Muscle layer of colon (tissue), 2 donors: Measurements from ENCODE around the gene TFEC.
"Not testable (repeated sequence)": the region's sequence is repeated elsewhere in the genome, so short reads cannot be mapped to it uniquely, and the experiment has no call there.

Experiments
- H3K27ac ChIP-seq: one replicate; pipeline ENCODE4 v1.7.0; 2013; ENCODE audit warnings: low read depth, mild to moderate bottlenecking, low read length, moderate library complexity
- H3K27me3 ChIP-seq, 2 donors: one replicate each; pipeline ENCODE4 v1.7.0; 2013; ENCODE audit warnings: low read length in 2 of 2, mild to moderate bottlenecking in 2 of 2; ENCODE audit not compliant: insufficient read depth in 2 of 2, control insufficient read depth in 1 of 2
- H3K36me3 ChIP-seq: one replicate; pipeline ENCODE4 v1.7.0; 2013; ENCODE audit warnings: mild to moderate bottlenecking, low read length; ENCODE audit not compliant: insufficient read depth
- H3K4me1 ChIP-seq: one replicate; pipeline ENCODE4 v1.7.0; 2013; ENCODE audit warnings: mild to moderate bottlenecking, low read length; ENCODE audit not compliant: insufficient read depth
- H3K4me3 ChIP-seq, 2 donors: one replicate each; pipeline ENCODE4 v1.7.0; 2013; ENCODE audit warnings: low read length in 2 of 2, low read depth in 1 of 2, mild to moderate bottlenecking in 1 of 2, moderate library complexity in 1 of 2
- H3K9ac ChIP-seq: one replicate; pipeline ENCODE4 v1.7.0; 2013; ENCODE audit warnings: low read length
- H3K9me3 ChIP-seq: one replicate; pipeline ENCODE4 v1.7.0; 2013; ENCODE audit warnings: mild to moderate bottlenecking, low read length
- donor health status: abdominal sarcoma.
- donor health status: Adenocarcinoma of cecum.

Gene TFEC, protein sequence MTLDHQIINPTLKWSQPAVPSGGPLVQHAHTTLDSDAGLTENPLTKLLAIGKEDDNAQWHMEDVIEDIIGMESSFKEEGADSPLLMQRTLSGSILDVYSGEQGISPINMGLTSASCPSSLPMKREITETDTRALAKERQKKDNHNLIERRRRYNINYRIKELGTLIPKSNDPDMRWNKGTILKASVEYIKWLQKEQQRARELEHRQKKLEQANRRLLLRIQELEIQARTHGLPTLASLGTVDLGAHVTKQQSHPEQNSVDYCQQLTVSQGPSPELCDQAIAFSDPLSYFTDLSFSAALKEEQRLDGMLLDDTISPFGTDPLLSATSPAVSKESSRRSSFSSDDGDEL

DNA sequence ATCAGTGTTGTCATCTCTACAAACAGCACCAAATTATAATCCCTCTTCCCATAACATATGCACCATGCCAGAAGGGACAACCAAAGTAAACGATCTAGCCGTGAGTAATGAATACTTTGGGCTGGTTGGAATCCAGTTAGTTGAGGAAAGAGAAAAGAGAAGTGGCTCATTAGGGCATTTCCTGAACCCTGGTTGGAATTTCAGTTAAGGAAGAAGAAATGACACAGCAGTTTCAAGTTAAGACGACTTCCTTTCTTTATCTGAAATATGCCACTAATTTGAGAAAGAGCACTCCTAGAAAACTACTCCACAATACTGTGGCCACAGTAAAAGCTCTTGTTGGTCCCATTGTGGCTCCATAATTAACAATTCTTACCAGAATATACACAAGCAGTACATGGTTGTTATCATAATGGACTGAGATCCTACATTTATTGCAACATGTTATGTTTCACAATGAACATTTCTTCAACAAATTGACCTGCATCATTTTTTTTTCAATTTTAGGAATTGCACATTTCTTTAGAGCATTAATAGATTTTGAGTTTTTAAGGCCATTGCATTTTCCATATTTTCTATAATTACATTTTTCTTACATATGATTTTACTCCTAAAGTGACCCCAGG is at the start of gene TFEC:
TSS of gene TFEC (minus strand) at position 113 of the 626 bp plus-strand sequence. CDS start 46,322 bp downstream, outside the sequence.
- no peaks in the 10 kb centered on the region for H3K27me3 ChIP-seq
- H3K4me3 ChIP-seq, result no peak within 1 kb of the TSS
- H3K9me3 ChIP-seq, result no peaks in the 10 kb centered on the region
- H3K4me1 ChIP-seq, result no peaks in the 10 kb centered on the region
- H3K36me3 ChIP-seq, result no peaks in the 10 kb centered on the region
- no peak within 1 kb of the TSS for H3K27ac ChIP-seq
- no peak within 1 kb of the TSS for H3K9ac ChIP-seq

DNA sequence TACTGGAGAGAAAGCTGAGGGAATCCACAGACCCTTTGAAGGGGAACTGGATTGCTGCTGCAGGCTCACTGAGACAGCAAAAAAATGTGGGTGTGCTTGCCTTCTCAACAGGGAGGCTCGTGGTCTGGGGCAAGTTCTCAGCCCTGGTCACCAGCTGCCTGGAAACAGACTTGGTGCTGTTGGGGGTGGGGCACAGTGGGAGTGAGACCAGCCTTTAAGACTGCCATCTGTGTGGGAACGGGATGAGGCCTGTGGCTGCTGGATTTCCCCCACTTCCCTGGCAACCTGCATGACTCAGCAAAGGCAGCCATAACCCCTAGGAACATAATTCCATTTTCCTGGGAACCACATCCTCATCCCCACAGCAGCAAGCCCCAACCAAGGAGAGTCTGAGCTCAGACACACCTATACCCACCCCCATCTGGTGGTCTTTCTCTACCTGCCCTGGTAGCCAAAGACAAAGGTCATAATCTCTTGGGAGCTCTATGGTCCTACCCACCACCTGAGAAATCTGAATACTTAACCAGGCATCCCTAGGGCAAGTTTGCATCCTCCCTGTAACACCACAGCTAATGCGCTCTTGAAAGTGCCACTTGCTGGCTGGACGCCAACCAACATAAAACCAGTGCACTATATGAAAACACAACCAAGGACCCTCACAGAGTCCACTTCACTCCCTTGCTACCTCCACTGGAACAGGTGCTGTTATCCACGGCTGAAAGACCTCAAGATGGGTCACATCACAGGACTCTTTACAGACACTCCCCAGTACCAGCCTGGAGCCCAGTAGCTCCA is 45.0 kb upstream of the TFEC start:
- Histone ChIP-seq H3K36me3 (no peaks in the 10 kb centered on the region), H3K27ac (no peak overlapping the region), H3K27me3 (no peaks in the 10 kb centered on the region), H3K9ac (no peak overlapping the region), H3K9me3 (no peaks in the 10 kb centered on the region), H3K4me1 (no peaks in the 10 kb centered on the region), H3K4me3 (no peak overlapping the region)

DNA sequence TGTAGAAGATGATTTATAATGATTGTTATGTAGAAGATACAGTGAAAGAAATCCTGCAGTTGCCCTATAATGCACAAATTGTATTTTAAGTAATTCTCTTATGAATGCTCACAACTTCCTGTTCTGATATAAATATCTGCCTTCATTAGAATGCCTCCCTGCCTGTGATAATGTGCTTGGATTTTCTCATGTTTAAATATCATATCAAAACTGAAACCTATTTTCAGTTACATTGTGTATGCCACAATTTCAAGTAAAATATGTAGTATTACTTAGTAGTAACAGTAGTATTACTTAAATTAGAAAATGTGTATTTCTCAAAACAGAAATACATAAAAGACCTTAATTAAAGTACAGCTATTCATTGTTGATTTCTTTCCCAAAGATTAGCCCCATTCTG is 41.1 kb upstream of the TFEC start:
- Histone ChIP-seq H3K9me3 (no peaks in the 10 kb centered on the region), H3K4me1 (no peaks in the 10 kb centered on the region), H3K27me3 (no peaks in the 10 kb centered on the region), H3K36me3 (no peaks in the 10 kb centered on the region), H3K9ac (no peak overlapping the region), H3K4me3 (no peak overlapping the region), H3K27ac (no peak overlapping the region)

DNA sequence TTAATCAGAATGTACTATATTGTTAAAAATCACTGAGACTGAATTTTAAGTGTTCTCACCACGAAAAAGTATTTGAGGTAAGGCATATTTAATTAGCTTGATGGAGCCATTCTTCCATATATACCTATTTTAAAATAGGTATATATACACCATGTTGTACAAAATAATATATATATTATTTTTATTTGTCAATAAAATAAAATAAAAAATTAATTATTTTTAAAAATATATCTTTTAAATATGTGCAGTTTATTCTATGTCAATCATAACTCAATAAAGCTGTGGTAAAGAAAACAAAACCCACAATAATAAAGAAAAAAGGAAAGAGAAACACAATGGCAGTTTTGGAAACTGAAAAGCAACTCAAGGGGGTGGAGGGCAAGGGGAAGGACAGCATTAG is 33.6 kb upstream of the TFEC start:
- Histone ChIP-seq H3K9me3 (no peaks in the 10 kb centered on the region), H3K9ac (no peak overlapping the region), H3K4me1 (no peaks in the 10 kb centered on the region), H3K4me3 (no peak overlapping the region), H3K36me3 (no peaks in the 10 kb centered on the region), H3K27ac (no peak overlapping the region), H3K27me3 (no peaks in the 10 kb centered on the region)

DNA sequence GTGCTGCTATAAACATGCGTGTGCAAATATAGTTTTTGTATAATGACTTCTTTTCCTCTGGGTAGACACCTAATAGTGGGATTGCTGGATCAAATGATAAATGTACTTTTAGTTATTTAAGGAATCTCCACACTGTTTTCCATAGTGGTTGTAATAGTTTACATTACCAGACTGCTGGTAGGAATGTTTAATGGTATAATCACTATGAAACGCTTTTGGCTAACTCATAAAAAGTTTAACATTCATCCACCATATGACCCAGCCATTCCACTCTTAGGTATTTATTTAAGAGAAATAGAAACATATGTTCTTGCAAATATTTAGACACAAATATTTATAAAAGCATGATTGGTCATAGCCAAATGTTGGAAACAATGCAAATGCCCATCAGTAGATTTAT is 32.1 kb upstream of the TFEC start:
- no peak overlapping the region for H3K4me3 ChIP-seq
- H3K36me3 ChIP-seq, result no peaks in the 10 kb centered on the region
- no peaks in the 10 kb centered on the region for H3K27me3 ChIP-seq
- no peak overlapping the region for H3K9ac ChIP-seq
- H3K27ac ChIP-seq, result no peak overlapping the region
- H3K4me1 ChIP-seq, result no peaks in the 10 kb centered on the region
- H3K9me3 ChIP-seq, result no peaks in the 10 kb centered on the region

DNA sequence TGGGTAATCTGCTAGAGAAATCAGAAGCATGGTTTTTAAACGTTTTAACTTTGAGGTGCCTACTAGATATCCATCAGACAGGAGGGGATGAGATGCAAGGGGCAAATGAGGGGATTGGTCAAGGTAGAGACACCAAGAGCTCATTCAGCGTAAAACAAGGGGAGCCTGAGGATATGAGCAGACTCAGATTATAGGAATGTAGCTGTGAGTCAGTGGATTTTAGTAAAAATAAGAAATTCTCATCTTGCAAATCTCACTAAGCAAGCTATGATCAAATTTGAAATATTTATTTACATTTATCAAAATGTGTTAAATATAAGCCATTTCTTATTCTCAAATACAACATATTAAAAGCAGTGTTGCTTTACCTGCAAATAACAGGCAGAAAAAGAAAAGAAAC is 21.4 kb upstream of the TFEC start:
- Histone ChIP-seq H3K9ac (no peak overlapping the region), H3K4me3 (no peak overlapping the region), H3K4me1 (no peaks in the 10 kb centered on the region), H3K27me3 (no peaks in the 10 kb centered on the region), H3K36me3 (no peaks in the 10 kb centered on the region), H3K27ac (no peak overlapping the region), H3K9me3 (no peaks in the 10 kb centered on the region)

DNA sequence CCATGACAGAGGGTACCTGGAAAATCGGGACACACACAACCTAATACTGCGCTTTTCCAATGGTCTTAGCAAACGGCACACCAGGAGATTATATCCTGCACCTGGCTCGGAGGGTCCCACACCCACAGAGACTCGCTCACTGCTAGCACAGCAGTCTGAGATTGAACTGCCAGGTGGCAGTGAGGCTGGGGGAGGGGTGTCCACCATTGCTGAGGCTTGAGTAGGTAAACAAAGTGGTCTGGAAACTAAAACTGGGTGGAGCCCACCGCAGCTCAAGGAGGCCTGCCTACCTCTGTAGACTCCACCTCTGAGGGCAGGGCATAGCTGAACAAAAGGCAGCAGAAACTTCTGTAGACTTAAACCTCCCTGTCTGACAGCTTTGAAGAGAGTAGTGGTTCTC is 16.7 kb upstream of the TFEC start:
- H3K27me3 ChIP-seq, H3K4me1 ChIP-seq, H3K9ac ChIP-seq, H3K9me3 ChIP-seq, H3K4me3 ChIP-seq, H3K36me3 ChIP-seq, H3K27ac ChIP-seq: not testable (repeated sequence)

DNA sequence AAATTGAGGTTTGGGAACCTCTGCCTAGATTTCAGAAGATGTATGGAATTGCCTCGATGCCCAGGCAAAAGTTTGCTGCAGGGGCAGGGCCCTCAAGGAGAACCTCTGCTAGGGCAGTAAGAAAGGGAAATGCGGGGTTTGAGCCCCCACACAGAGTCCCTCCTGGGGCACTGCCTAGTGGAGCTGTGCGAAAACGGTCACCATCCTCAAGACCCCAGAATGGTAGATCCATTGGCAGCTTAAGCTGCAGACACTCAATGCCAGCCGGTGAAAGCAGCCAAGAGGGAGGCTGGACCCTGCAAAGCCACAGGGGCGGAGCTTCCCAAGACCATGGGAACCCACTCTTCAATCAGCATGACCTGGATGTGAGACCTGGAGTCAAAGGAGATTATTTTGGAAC is 15.0 kb upstream of the TFEC start:
- H3K9ac ChIP-seq, result no peak overlapping the region
- H3K4me3 ChIP-seq, result no peak overlapping the region
- no peaks in the 10 kb centered on the region for H3K9me3 ChIP-seq
- H3K27me3 ChIP-seq, result no peaks in the 10 kb centered on the region
- no peaks in the 10 kb centered on the region for H3K36me3 ChIP-seq
- no peaks in the 10 kb centered on the region for H3K4me1 ChIP-seq
- no peak overlapping the region for H3K27ac ChIP-seq

DNA sequence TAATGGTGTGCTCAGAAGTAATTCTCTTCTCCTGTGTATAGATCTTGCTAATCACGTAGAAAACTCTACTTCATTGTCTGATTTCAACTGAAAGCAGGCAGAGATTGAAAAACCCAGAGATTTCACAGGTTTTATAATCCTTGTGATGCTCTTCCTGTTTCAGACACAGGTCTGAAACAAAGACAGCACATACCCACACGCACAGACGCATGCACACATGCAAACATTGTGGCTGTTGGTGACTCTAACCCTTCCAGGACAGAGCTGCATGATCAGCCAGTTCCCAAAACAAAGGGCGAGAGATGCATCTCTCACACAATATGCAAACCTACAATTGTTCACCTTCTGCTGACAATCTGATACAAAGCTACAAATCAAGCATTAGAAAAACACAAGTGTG is 11.1 kb upstream of the TFEC start:
- Histone ChIP-seq H3K4me3 (no peak overlapping the region), H3K36me3 (no peaks in the 10 kb centered on the region), H3K9ac (no peak overlapping the region), H3K27me3 (no peaks in the 10 kb centered on the region), H3K4me1 (no peaks in the 10 kb centered on the region), H3K27ac (no peak overlapping the region), H3K9me3 (no peaks in the 10 kb centered on the region)

DNA sequence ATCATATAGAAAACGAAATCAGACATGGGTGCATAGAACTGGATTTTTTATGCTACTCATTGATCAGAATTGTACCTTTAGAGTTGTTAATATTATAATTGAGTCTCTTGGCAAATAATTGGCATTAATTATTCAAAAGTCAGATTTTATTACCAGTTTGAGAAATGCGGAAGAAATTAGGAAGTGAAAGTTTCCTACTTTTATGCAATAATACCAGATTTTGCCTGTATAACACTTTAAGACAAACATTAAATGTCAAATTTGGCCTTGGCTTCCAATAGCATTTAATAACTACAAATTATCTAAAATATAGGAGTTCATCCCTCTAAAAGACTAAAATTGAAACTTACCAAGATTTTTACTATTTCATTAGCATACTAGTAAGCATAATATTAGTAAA is 6.8 kb upstream of the TFEC start:
- Histone ChIP-seq H3K4me1 (no peaks in the 10 kb centered on the region), H3K9ac (no peak overlapping the region), H3K9me3 (no peaks in the 10 kb centered on the region), H3K27ac (no peak overlapping the region), H3K36me3 (no peaks in the 10 kb centered on the region), H3K4me3 (no peak overlapping the region), H3K27me3 (no peaks in the 10 kb centered on the region)

DNA sequence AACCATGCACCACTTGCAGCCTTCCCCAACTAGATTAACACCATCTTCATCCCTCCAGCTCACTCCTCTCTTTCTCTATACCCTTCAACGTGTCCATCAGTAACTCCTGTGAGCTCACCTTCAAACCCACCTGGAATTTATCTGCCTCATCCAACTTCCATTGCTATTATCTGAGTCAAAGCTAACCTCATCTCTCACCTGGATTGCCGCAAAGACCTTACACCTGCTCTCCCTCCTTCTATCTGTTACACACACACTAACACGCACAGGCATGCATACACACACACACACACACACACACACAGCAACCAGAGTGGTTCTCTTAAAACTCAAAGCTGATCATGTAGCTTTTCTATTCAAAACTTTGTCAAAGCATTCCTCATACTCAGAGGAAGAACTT is 3.8 kb upstream of the TFEC start:
- Histone ChIP-seq H3K9me3 (no peaks in the 10 kb centered on the region), H3K36me3 (no peaks in the 10 kb centered on the region), H3K4me1 (no peaks in the 10 kb centered on the region), H3K4me3 (no peak overlapping the region), H3K9ac (no peak overlapping the region), H3K27ac (no peak overlapping the region), H3K27me3 (no peaks in the 10 kb centered on the region)
